GM21576 (cell line): Measurements from ENCODE around the gene GPR45.
A peak's percentile ranks its signal among the peaks of the same experiment; 100 is the strongest.

Source experiments
- ATAC-seq: cut with Tn5 transposase; IDR thresholded peaks from one replicate; pipeline ENCODE4 v1.9.1; 2021; ENCODE audit warnings: mild to moderate bottlenecking, moderate library complexity; ENCODE audit not compliant: unreplicated experiment

Gene GPR45

GRCh38 chr2:105252271-105252670 lies 10.7 kb downstream of the GPR45 start:
- ATAC-seq = no peak

GRCh38 chr2:105254531-105255210 lies 13.1 kb downstream of the GPR45 start:
- ATAC-seq = no peak

DNA sequence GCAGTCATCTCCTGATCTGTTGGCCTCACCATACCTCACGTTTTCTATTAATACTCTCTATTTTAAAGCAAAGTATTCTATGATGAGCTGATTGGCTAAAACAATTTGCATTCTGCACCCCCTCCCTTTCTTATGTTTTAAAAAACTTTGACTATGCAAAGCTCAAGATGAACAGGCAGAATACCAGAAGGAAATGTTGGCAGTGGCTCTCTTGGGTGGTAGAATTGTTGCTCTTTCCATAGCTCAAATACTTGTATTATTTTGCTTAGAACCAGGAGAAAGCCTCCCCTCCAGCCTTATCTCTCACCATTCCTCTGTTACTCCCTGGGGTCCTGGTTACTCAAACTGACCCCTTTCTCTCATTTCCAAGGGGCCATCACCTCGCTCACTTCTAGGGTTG lies 14.4 kb downstream of the GPR45 start:
- ATAC-seq = no peak

DNA sequence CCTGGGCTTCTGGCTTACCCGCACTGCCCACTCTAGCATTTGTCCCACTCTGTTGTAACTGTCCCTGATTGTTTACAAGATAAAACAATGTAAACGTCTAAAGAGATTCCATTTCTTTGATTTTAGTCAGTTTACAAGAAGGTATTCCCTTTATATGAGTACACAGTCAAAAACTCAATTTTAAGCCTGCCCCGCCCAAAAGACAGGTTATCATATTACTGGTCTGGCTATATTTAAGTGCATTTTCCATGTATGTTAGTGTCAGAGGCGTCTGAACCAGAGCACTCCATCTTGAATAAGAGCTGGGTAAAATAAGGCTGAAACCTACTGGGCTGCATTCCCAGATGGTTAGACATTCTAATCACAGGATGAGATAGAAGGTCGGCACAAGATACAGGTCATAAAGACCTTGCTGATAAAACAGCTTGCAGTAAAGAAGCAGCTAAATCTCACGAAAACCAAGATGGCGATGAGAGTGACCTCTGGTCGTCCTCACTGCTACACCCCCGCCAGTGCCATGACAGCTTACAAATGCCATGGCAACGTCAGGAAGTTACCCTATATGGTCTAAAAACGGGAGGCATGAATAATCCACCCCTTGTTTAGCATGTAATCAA lies 15.0 kb downstream of the GPR45 start:
- no peak for ATAC-seq

DNA sequence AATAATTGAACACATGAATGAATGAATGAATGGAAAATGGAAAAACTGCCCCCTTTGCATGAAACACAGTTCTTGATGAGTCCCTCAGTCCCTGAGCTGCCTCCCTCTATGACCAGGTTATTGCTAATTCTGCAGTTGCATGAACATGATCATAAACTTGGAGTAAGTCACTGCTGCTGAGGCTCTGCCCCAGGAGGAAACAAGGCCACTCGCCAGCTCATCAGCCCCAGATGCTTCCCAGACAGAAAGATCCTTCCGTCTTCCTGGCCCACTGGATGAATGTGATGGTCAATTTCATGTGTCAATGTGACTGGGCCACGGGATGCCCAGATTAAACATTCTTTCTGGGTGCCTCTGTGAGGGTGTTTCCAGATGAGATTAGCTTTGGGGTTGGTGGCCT lies 16.4 kb downstream of the GPR45 start:
- no peak for ATAC-seq

GRCh38 chr2:105258835-105259350 lies 17.4 kb downstream of the GPR45 start:
- no peak for ATAC-seq

GRCh38 chr2:105261061-105261460 lies 19.5 kb downstream of the GPR45 start:
- ATAC-seq = no peak

GRCh38 chr2:105262651-105263091 lies 21.1 kb downstream of the GPR45 start:
- ATAC-seq = no peak

GRCh38 chr2:105269426-105269825 lies 27.9 kb downstream of the GPR45 start:
- ATAC-seq = no peak

DNA sequence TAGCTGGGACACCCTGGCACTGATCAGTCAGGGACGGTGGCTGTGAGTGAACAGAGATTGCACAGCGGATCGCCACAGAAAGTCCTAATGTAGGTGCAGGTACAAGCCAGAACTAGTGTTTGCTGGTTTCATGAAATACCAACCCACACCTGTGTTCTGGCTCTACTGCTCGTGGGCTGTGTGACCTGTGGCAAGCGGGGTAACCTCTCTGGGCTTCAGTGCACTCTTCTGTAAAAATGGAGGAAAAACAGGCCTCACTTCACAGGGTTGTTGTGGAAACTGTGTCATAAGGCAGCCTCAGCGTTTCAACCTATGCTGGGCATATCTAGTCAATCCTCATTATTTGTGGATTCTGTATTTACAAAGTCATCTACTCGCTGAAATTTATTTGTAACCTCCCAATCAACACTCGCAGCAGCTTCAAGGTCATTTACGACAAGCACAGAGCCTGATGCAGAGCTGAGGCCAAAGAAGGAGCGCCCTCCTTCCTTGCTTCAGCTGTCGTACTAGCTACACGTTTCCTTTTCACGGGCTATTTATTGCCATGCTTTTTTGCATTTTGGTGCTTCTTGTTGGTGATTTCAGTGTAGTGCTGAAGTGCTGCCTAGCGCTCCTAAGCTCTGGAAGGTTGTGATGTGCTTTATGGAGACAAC lies 30.0 kb downstream of the GPR45 start:
- no peak for ATAC-seq

DNA sequence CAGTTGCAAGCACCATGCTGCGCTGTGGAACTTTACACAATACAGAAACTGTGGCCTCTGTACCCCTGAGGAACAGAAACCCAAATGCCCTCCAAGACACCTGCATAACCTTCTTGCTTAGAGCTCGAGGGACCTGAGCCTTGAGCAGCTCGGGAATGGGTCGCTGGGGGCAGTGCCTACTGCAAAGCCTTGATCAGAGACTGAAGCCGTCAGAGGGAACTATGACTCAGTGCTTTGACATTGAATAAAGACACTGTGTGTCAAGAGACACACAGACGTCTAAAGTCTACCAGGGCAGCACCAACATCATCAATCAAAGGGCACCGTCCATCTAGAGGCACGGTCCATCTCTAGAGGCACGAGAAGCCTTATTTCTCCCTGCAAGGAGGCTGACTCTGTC lies 30.6 kb downstream of the GPR45 start:
- ATAC-seq = no peak

- ATAC-seq = no peak
Observed at GRCh38 chr2:105274046-105274445, 32.5 kb downstream of the GPR45 start.

GRCh38 chr2:105278654-105279053 lies 37.1 kb downstream of the GPR45 start:
- ATAC-seq = no peak

DNA sequence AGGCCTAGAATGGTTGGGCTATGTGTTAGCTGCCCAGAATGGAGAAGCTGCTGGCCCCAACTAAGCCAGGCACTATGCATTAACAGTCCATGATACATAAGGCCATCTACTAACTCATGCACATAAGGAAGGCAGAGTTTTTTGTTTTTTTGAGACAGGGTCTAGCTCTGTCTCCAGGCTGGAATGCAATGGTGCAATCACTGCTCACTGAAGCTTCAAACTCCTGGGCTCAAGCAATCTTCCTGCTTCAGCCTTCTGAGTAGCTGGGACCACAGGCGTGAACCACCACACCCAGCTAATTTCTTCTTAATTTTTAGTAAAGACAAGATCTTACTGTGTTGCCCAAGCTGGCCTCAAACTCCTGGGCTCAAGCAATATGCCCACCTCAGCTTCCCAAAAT lies 37.6 kb downstream of the GPR45 start:
- no peak for ATAC-seq

DNA sequence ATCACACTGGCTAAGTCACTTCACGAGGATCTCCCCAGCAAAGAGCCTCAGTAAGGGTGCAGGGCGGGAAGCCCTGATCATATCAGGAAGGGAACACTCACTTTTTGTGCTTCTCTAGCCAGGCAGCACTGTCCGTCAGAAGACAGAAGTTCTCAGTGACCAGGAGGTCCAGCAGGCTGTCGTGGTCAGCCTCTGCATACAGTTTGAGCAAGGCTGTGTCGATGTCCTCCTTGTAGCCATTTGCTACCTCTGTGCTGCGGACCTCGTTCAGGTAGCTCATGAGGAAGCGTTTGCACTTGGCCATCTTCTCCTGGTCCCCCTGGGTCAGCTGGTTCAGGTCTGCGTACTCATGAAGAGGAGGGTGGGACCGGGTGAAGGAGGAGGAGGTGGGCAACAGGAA lies 38.7 kb downstream of the GPR45 start:
- ATAC-seq = no peak

DNA sequence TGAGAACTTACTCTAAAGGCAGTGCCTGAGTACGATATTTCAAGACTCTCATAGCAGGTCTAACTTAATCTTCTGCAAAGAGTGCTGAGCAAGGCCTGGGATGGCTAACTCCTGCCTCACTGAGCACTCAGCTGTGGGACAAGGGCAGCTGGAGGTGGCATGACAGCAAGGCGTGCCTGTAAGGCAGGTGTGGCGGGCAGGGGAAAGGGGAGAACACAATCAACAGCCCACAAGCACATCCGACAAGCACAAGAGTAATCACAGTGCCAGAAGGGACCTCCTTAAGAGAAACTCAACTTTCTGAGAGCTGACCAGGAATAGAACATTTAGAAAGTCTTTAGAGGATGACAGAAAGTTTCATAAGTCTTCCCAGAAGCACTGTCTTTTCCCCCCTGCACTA lies 42.0 kb downstream of the GPR45 start:
- no peak for ATAC-seq

- peak; percentile 67 for ATAC-seq
Observed at GRCh38 chr2:105287692-105288091, 46.1 kb downstream of the GPR45 start.

- ATAC-seq = no peak
Observed at GRCh38 chr2:105288133-105288532, 46.6 kb downstream of the GPR45 start.

DNA sequence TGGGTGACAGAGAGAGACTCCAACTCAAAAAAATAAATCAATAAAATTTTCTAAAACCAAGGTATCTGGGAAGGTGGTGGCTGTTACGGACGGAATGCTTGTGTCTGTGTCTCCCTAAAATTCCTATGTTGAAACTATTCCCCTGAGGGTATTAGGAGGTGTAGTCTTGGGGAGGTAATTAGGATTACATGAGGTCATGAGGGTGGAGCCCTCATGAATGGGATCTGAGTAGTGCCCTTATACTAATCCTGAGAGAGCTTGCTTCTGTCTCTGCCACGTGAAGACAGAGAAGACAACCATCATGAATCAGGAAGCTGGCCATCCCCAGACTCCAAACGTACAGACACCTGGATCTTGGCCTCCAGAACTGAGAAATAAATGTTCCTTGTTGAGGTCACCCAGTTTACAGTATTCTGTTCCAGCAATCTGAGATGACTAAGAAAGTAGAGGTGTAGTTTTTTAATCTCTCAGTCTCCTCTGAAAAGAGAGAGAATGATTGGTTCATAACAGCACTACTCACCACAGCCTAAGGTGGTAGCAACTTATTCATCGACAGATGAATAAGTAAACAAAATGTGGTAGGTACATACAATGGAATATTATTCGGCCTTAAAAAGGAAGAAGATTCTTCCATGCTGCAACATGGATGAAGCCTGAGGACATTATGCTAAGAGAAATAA lies 49.6 kb downstream of the GPR45 start:
- no peak for ATAC-seq

GRCh38 chr2:105291981-105292380 lies 50.4 kb downstream of the GPR45 start:
- ATAC-seq = no peak
